Breast epithelium (tissue), 4 donors: ENCODE measurements around the gene ERF. TPM values are rescaled to one million over a fixed set of nuclear protein-coding genes. Genes with fewer than 3 reads are reported as not detected.

Experiments used
- DNase-seq, 2 donors: peaks; one replicate each; pipeline ENCODE4 v3.0.0-alpha.2; 2019; ENCODE audit warnings: low spot score in 2 of 2
- H3K27ac ChIP-seq, 2 donors: fragments of 200-600 bp; sonication (generic) in 1 of 2; one replicate each; pipeline ENCODE4 v1.5.1; 2016 to 2019; ENCODE audit warnings: mild to moderate bottlenecking in 1 of 2
- H3K27me3 ChIP-seq, 2 donors: fragments of 200-600 bp; sonication (generic) in 1 of 2; one replicate each; pipeline versions ENCODE4 v1.5.1 to v1.6.0; 2017 to 2019; ENCODE audit warnings: control low read depth in 1 of 2, mild to moderate bottlenecking in 1 of 2
- H3K36me3 ChIP-seq: fragments of 200-600 bp; one replicate; pipeline ENCODE4 v1.5.1; 2019
- H3K4me1 ChIP-seq, 2 donors: fragments of 200-600 bp; sonication (generic); one replicate each; pipeline ENCODE4 v1.5.1; 2016 to 2019; ENCODE audit warnings: control low read depth in 1 of 2
- H3K4me3 ChIP-seq, 3 donors: fragments of 200-600 bp; sonication (generic); 1 replicate in 2 of 3; 2 replicates in 1 of 3; pipeline ENCODE4 v1.5.1; 2016 to 2019; ENCODE audit warnings: mild to moderate bottlenecking in 3 of 3, moderate library complexity in 2 of 3
- H3K9me3 ChIP-seq, 2 donors: fragments of 200-600 bp; sonication (generic) in 1 of 2; one replicate each; pipeline ENCODE4 v1.5.1; 2016 to 2019; ENCODE audit warnings: control low read depth in 1 of 2
- CTCF ChIP-seq, 3 donors: fragments of 450-650 bp; IDR thresholded peaks; one replicate each; pipeline ENCODE4 v1.5.1; 2016 to 2017; ENCODE audit warnings: antibody characterized with exemption in 3 of 3, mild to moderate bottlenecking in 3 of 3, moderate library complexity in 3 of 3
- POLR2A ChIP-seq: fragments of 450-650 bp; IDR thresholded peaks from one replicate; pipeline ENCODE4 v1.6.1; 2016; ENCODE audit warnings: antibody characterized with exemption, mild to moderate bottlenecking, moderate library complexity
- POLR2AphosphoS5 ChIP-seq, 3 donors: sonication (generic); formaldehyde crosslinking; IDR thresholded peaks; one replicate each; pipeline ENCODE4 v1.6.1; 2017; ENCODE audit warnings: antibody characterized with exemption in 3 of 3
- intact Hi-C: fragments of 100-400 bp; cut with DNase I; formaldehyde crosslinking; loops from one replicate; pipeline ENCODE4 v1.15.1; 2023; ENCODE audit warnings: low total_unique reads
- total RNA-seq, 3 donors: library from RNA; depleted of rRNA; stranded (reverse); fragments of >200 nt; gene quantifications; one replicate each; pipeline ENCODE4 v1.1.0, GENCODE V29; 2016

Gene ERF
- total RNA-seq, 3 donors from 2014 or later, result 11.4 to 38.6 (median 24.3) TPM

- no peak for TF ChIP-seq CTCF (IDR thresholded peaks at IDR 0.05)
- no peak for TF ChIP-seq POLR2A
- TF ChIP-seq POLR2AphosphoS5 (IDR thresholded peaks at IDR 0.05), result no peak
- no peak overlapping the region for H3K4me3 ChIP-seq
- DNase-seq, result no peak
- no peaks in the 10 kb centered on the region for H3K9me3 ChIP-seq
- peaks cover 14 to 28% of the 10 kb centered on the region in 2 donors for H3K4me1 ChIP-seq
- intact Hi-C loops, result no loop called here
- no peaks in the 10 kb centered on the region for H3K36me3 ChIP-seq
- no peaks in the 10 kb centered on the region for H3K27me3 ChIP-seq
- H3K27ac ChIP-seq, result peak overlapping the region; percentile 100
These were observed 5.7 kb downstream of the ERF start for GRCh38 chr19:42249149-42249750.

- intact Hi-C loops, result no loop called here
- H3K27ac ChIP-seq, result peak overlapping the region; percentile 100
- DNase-seq, result no peak
These were observed 6.4 kb downstream of the ERF start for GRCh38 chr19:42248270-42249148.

GRCh38 chr19:42247640-42248199, 7.2 kb downstream of the ERF start:
- Histone ChIP-seq H3K27ac (peak overlapping the region; percentile 100), H3K4me3 (no peak overlapping the region), H3K36me3 (no peaks in the 10 kb centered on the region), H3K27me3 (no peaks in the 10 kb centered on the region), H3K9me3 (no peaks in the 10 kb centered on the region), H3K4me1 (peaks cover 12 to 25% of the 10 kb centered on the region in 2 donors)
- intact Hi-C loops, result no loop called here
- no peak for DNase-seq
- TF ChIP-seq POLR2A (no peak), POLR2AphosphoS5 (IDR thresholded peaks at IDR 0.05) (no peak), CTCF (IDR thresholded peaks at IDR 0.05) (no peak)

More at GRCh38 chr19:42248270-42249148, 6.4 kb downstream of the ERF start:
- H3K9me3 ChIP-seq, result no peaks in the 10 kb centered on the region
- H3K27me3 ChIP-seq, result no peaks in the 10 kb centered on the region
- peaks cover 14 to 28% of the 10 kb centered on the region in 2 donors for H3K4me1 ChIP-seq
- TF ChIP-seq POLR2AphosphoS5 (IDR thresholded peaks at IDR 0.05), result no peak
- no peak for TF ChIP-seq CTCF (IDR thresholded peaks at IDR 0.05)
- no peak for TF ChIP-seq POLR2A
- H3K4me3 ChIP-seq, result no peak overlapping the region
- H3K36me3 ChIP-seq, result no peaks in the 10 kb centered on the region

GRCh38 chr19:42246922-42247639, 7.8 kb downstream of the ERF start:
- Histone ChIP-seq H3K27me3 (no peaks in the 10 kb centered on the region), H3K4me3 (no peak overlapping the region), H3K36me3 (no peaks in the 10 kb centered on the region), H3K9me3 (no peaks in the 10 kb centered on the region), H3K4me1 (peaks cover 7 to 19% of the 10 kb centered on the region in 2 donors), H3K27ac (peak overlapping the region; percentile 100)
- TF ChIP-seq POLR2AphosphoS5 (IDR thresholded peaks at IDR 0.05) (no peak), POLR2A (no peak), CTCF (IDR thresholded peaks at IDR 0.05) (no peak)
- DNase-seq, result no peak
- intact Hi-C loops, result no loop called here
